ENCODE measurements around the gene ARFGAP1. TPM values are rescaled to one million over a fixed set of nuclear protein-coding genes. Genes with fewer than 3 reads are reported as not detected.

The ARFGAP1 gene
- total and polyA plus RNA-seq, 2 of the 8 experiments (the other 6 are each of a cell fraction or from before 2014, with no cell fraction given) = 93.7 to 100 TPM

DNA sequence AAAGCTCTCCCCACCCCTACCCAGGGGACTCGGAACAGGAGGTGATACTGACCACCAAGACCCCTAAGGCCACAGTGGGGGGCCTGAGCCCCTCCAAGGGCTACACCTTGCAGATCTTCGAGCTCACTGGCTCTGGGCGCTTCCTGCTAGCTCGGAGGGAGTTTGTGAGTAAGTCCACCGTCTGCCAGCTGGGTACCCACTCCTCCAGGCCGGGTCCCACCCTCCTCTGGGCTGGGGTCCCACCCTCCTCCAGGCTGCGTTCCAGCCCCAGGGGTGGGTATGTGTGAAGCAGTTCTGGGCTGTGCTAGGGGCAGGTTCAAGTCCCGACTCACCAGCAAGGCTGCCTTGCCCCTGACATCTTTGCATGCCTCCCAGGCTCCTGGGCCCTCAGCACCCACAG, 32.8 kb downstream of the ARFGAP1 start:
- ChIA-PET CTCF (ENCODE audit: partially characterized antibody) (interaction anchor here (1.4 kb wide), 1 partner anchor 13 kb away, joined by 9 read pairs; the partner anchor contains the start of gene COL20A1), POLR2A (ENCODE audit: partially characterized antibody) (no interaction called here)
- H3K27ac ChIP-seq (ENCODE audit: low read depth, low read length) = no peak overlapping the region
- H4K20me1 ChIP-seq (replicated peaks in 1 of 2; ENCODE audit: control insufficient read depth in 1 of 2, insufficient read depth in 2 of 2, low read length in 2 of 2) = no peaks in the 10 kb centered on the region
- H3K14ac ChIP-seq (ENCODE audit: insufficient read length) = no peak overlapping the region
- no peak for DNase-seq (ENCODE audit: low read depth in 1 of 2, low spot score in 2 of 2)
- no peaks in the 10 kb centered on the region for H3K23me2 ChIP-seq (ENCODE audit: low read depth, low read length)
- no peak overlapping the region for H3K4ac ChIP-seq (replicated peaks; ENCODE audit: insufficient read length, low read depth, low read length)
- no peaks in the 10 kb centered on the region; a peak in 2 of 7 replicates for H3K4me1 ChIP-seq (replicated peaks in 1 of 4; ENCODE audit: control insufficient read depth in 3 of 4, insufficient read depth in 4 of 4, low read length in 3 of 4)
- H2BK120ac ChIP-seq (replicated peaks; ENCODE audit: low read depth, low read length) = no peak overlapping the region
- no peak overlapping the region for H2BK5ac ChIP-seq (ENCODE audit: low read depth, low read length)
- H3K4me3 ChIP-seq (ENCODE audit: extremely low read depth in 1 of 4, insufficient read depth in 2 of 4, low read depth in 3 of 4, low read length in 4 of 4) = no peak overlapping the region
- no peak overlapping the region for H3K4me2 ChIP-seq (ENCODE audit: insufficient read depth in 1 of 2, low read depth in 2 of 2, low read length in 2 of 2)
- peak overlapping the region in 1 of 4 experiments; percentile 15; a peak in 2 of 7 replicates for H3K9ac ChIP-seq (replicated peaks in 1 of 4; ENCODE audit: extremely low read depth in 1 of 4, low read depth in 3 of 4, low read length in 3 of 4)
- H4K91ac ChIP-seq (replicated peaks; ENCODE audit: insufficient read length, low read length) = peak overlapping the region; percentile 54
- H3K36me3 ChIP-seq (ENCODE audit: control insufficient read depth in 2 of 4, insufficient read depth in 4 of 4, low read length in 3 of 4) = no peaks in the 10 kb centered on the region
- no peak overlapping the region for H2AFZ ChIP-seq (ENCODE audit: low read length)
- 0 out of 2 replicates have a peak overlapping the region, but pooled peaks have one; percentile 48 for H2BK20ac ChIP-seq (ENCODE audit: low read length)
- H3K79me2 ChIP-seq (ENCODE audit: control insufficient read depth in 1 of 2, insufficient read depth in 2 of 2, low read length in 2 of 2) = no peaks in the 10 kb centered on the region
- H3K79me1 ChIP-seq (ENCODE audit: low read depth, low read length) = no peaks in the 10 kb centered on the region
- H3K9me3 ChIP-seq (ENCODE audit: insufficient read depth in 2 of 2, low read depth in 1 of 2, low read length in 1 of 2) = no peaks in the 10 kb centered on the region
- 0 out of 2 replicates have a peak overlapping the region, but pooled peaks have one; percentile 72 for H2BK15ac ChIP-seq (ENCODE audit: low read length)
- no peaks in the 10 kb centered on the region for H3K27me3 ChIP-seq (replicated peaks in 1 of 4; ENCODE audit: control insufficient read depth in 3 of 4, extremely low read depth in 1 of 4, insufficient read depth in 3 of 4, low read length in 3 of 4)
- no peak overlapping the region for H3K23ac ChIP-seq (ENCODE audit: insufficient read length)
- H3K18ac ChIP-seq (ENCODE audit: extremely low read depth, low read length) = no peak overlapping the region
- H2BK12ac ChIP-seq (ENCODE audit: low read depth, low read length) = 0 out of 2 replicates have a peak overlapping the region, but pooled peaks have one; percentile 27
- H3K56ac ChIP-seq (replicated peaks; ENCODE audit: insufficient read length, low read depth, low read length) = no peak overlapping the region
- WGBS, 2 experiments (ENCODE audit: extremely low coverage in 1 of 2, insufficient coverage in 1 of 2, insufficient read length in 1 of 2, insufficient replicate concordance in 2 of 2, low coverage in 1 of 2, low lambda C conversion rate in 2 of 2, missing lambda C conversion rate in 1 of 2) = 89% methylated on average over 8 of the region's 8 CpGs; no CpG with 5 or more reads in 1 of the 2 experiments
- FAIRE-seq = no peak
- no peak overlapping the region for H4K5ac ChIP-seq (ENCODE audit: insufficient read length, low read depth, low read length)
- no peak overlapping the region for H4K8ac ChIP-seq (ENCODE audit: extremely low read depth, insufficient read depth, low read length)
- no peak overlapping the region for H2AK5ac ChIP-seq (ENCODE audit: low read depth, low read length)
- TF ChIP-seq, protein P1, sequence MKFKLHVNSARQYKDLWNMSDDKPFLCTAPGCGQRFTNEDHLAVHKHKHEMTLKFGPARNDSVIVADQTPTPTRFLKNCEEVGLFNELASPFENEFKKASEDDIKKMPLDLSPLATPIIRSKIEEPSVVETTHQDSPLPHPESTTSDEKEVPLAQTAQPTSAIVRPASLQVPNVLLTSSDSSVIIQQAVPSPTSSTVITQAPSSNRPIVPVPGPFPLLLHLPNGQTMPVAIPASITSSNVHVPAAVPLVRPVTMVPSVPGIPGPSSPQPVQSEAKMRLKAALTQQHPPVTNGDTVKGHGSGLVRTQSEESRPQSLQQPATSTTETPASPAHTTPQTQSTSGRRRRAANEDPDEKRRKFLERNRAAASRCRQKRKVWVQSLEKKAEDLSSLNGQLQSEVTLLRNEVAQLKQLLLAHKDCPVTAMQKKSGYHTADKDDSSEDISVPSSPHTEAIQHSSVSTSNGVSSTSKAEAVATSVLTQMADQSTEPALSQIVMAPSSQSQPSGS (IDR thresholded peaks at IDR 0.05; ENCODE audit: low read length) = no peak
- no peak for TF ChIP-seq RBBP5 (IDR thresholded peaks at IDR 0.05; ENCODE audit: borderline replicate concordance, low read depth, low read length)
- no peak for TF ChIP-seq KDM4A (IDR thresholded peaks at IDR 0.05; ENCODE audit: low read depth, low read length, severe bottlenecking)
- no peak for TF ChIP-seq KDM1A (IDR thresholded peaks at IDR 0.05; ENCODE audit: borderline replicate concordance, low read length)
- no peak for TF ChIP-seq GTF2F1 (IDR thresholded peaks at IDR 0.05; ENCODE audit: borderline replicate concordance, low read depth, low read length)
- TF ChIP-seq POU5F1 (IDR thresholded peaks at IDR 0.05; ENCODE audit: low read depth, low read length) = no peak
- no peak for TF ChIP-seq MAFK (IDR thresholded peaks at IDR 0.05; ENCODE audit: low read depth, low read length)
- TF ChIP-seq, protein P2, sequence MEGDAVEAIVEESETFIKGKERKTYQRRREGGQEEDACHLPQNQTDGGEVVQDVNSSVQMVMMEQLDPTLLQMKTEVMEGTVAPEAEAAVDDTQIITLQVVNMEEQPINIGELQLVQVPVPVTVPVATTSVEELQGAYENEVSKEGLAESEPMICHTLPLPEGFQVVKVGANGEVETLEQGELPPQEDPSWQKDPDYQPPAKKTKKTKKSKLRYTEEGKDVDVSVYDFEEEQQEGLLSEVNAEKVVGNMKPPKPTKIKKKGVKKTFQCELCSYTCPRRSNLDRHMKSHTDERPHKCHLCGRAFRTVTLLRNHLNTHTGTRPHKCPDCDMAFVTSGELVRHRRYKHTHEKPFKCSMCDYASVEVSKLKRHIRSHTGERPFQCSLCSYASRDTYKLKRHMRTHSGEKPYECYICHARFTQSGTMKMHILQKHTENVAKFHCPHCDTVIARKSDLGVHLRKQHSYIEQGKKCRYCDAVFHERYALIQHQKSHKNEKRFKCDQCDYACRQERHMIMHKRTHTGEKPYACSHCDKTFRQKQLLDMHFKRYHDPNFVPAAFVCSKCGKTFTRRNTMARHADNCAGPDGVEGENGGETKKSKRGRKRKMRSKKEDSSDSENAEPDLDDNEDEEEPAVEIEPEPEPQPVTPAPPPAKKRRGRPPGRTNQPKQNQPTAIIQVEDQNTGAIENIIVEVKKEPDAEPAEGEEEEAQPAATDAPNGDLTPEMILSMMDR (IDR thresholded peaks at IDR 0.05; ENCODE audit: control extremely low read depth in 1 of 3, insufficient read depth in 1 of 3, low read depth in 1 of 3, low read length in 3 of 3) = no peak
- no peak for TF ChIP-seq BCL11A (IDR thresholded peaks at IDR 0.05; ENCODE audit: low read depth in 2 of 2, low read length in 2 of 2)
